CD4-positive, alpha-beta T cell treated with Interleukin-17A for 1 hour (primary cell): ENCODE measurements around the gene UGT1A9.

ENCODE experiments used
- DNase-seq: peaks from one replicate; pipeline ENCODE4 v3.0.0-alpha.2; 2020

The UGT1A9 gene

DNA sequence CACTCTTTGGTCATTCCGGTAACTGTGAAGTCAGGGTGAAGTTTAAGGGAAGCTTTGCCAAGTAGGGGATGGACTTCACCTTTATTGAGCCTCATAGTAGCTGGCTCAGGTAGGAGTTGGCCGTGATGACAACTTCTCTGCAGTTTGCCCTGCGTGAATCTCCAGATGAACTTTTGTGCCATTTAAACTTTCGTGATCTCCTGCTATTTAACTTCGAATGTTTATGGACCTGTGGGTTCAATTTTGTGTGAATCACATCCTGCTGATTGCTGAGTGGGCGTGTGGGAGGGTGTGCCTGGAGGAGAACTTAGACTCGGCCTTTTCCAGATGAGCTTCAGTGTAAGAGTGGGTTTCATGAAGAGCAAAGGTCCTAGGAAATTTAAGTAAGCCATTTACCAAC is 92.6 kb downstream of the UGT1A9 start:
- DNase-seq: no peak

DNA sequence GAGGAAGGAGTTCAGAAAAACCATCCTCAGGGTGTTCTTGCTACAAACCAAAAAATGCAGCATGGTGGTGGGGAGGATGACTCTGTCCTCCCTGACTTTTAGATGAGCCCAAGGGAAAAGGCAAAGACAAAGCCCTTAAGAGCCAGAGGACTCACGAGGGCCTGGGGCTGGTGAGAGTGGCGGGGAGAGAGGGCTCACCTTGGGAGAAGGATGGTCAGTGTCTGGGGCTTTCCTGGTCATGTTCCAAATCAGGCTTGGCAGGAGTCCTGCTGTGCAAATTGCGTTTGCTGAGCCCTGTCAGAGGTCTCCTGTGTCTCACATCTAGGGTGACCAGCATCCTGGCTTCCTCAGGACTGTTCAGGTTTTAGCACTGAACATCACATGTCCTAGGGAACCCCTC is 93.1 kb downstream of the UGT1A9 start:
- no peak for DNase-seq

DNA sequence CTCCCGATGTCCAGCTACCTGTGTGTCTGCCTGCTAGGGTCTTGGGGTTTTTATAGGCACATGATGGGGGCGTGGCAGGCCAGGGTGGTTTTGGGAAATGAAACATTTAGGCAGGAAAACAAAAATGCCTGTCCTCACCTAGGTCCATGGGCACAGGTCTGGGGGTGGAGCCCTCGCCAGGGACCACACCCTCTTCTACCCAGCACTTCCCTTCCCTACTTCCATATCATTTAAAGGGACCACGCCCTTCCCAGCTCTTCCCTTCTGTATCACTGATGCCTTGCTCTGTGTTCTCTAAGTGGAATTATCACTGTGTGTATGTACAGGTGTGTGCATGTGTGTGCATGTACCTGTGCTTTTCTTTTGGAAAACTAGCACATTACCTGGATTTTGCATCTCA is 94.7 kb downstream of the UGT1A9 start:
- no peak for DNase-seq

DNA sequence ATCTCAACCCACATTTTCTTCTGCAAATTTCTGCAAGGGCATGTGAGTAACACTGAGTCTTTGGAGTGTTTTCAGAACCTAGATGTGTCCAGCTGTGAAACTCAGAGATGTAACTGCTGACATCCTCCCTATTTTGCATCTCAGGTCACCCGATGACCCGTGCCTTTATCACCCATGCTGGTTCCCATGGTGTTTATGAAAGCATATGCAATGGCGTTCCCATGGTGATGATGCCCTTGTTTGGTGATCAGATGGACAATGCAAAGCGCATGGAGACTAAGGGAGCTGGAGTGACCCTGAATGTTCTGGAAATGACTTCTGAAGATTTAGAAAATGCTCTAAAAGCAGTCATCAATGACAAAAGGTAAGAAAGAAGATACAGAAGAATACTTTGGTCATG is 96.4 kb downstream of the UGT1A9 start:
- no peak for DNase-seq

DNA sequence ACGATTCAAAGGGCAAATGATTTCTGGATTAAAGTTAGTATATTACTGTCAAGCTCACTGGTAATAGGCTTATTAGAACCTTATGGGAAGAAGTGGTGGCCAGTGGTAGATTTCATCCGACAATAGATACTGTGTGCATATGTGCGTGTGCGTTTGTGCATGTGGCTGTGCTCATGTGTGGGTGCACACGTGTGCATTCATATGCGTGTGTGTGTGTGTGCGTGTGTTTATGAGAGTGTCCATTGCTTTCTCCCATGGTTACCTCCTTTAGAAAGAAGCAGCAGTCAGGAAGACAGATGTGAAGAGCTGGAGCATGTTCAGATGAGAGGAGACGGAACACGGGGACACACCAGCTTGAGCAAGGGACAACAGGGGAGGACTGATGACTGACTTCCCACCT is 97.6 kb downstream of the UGT1A9 start:
- no peak for DNase-seq

DNA sequence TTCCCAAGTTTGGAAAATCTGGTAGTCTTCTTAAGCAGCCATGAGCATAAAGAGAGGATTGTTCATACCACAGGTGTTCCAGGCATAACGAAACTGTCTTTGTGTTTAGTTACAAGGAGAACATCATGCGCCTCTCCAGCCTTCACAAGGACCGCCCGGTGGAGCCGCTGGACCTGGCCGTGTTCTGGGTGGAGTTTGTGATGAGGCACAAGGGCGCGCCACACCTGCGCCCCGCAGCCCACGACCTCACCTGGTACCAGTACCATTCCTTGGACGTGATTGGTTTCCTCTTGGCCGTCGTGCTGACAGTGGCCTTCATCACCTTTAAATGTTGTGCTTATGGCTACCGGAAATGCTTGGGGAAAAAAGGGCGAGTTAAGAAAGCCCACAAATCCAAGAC is 100.5 kb downstream of the UGT1A9 start:
- no peak for DNase-seq

DNA sequence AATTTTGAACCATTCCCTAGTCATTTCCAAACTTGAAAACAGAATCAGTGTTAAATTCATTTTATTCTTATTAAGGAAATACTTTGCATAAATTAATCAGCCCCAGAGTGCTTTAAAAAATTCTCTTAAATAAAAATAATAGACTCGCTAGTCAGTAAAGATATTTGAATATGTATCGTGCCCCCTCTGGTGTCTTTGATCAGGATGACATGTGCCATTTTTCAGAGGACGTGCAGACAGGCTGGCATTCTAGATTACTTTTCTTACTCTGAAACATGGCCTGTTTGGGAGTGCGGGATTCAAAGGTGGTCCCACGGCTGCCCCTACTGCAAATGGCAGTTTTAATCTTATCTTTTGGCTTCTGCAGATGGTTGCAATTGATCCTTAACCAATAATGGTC is 100.9 kb downstream of the UGT1A9 start:
- no peak for DNase-seq

DNA sequence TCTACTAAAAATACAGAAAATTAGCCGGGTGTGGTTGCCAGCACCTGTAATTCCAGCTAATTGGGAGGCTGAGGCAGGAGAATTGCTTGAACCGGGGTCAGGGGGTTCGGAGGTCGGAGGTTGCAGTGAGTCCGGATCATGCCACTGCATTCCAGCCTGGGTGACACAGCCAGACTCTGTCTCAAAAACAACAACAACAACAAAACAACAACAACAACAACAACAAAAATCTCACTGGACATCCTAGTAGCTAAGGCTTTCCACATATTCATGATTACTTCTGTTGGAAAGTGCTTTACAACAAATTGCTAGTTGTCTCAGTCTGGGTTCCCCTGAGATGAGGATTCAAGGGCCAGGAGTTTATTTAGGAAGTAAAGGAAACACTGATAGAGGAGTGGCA is 102.2 kb downstream of the UGT1A9 start:
- no peak for DNase-seq

DNA sequence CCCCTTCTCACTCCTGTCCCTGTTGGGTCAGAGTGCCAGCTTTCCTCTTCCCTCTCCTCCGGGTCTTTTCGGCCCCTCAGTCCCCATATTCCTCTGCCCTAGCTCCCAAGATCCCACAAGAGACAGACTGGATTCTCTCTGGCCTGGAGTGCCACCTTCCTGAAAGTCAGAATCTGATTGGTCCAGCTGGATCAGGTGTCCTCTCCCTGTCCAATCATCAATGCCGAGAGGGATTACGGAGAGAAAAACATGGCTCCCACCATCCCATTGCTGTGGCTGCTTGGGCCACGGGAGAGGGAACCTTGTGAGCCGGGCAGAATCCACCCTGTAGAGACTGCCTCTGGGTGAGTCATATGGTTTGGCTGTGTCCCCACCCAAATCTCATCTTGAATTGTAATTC is 103.7 kb downstream of the UGT1A9 start:
- no peak for DNase-seq

DNA sequence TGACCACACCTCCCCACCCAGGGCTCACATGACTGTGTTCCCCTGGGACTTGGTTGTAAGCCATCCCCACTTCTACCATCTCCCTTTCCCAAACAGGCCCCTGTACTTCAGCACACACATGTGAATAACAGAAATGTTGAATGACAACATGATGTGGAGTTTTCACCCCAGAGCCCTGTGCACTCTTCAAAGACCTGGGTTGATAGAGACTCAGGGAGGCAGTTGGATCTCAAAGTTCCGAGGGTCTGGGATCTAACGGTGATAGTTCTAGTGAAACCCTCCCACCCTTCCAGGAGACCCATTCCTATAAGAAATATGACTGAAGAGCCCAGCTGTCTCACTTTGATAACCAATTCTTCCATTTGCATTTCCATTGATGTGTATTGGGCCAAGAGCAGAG is 106.3 kb downstream of the UGT1A9 start, which contains the start of gene MROH2A:
Gene MROH2A (plus strand): TSS at position 301 of the 400 bp plus-strand sequence. CDS start 1,029 bp downstream, outside the sequence.
- DNase-seq: no peak

DNA sequence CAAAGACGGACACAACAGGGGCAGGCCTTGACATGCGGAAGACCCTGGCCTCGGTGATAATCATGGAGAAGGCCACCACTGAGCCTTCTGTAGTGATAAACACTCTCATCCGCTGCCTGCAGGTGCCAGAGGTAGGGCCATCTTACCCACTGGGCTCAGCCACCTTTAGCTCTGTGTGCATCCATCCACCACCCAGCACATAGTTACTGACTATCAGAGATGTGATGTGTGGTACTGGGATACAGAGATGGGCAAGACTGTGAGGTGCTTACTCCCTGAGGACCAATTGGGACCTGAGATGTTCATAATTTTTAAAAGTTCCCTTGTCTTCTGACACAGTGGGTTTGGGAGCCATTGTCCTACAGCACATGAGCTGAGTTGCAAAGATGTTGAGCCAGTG is 108.0 kb downstream of the UGT1A9 start:
- DNase-seq: no peak

DNA sequence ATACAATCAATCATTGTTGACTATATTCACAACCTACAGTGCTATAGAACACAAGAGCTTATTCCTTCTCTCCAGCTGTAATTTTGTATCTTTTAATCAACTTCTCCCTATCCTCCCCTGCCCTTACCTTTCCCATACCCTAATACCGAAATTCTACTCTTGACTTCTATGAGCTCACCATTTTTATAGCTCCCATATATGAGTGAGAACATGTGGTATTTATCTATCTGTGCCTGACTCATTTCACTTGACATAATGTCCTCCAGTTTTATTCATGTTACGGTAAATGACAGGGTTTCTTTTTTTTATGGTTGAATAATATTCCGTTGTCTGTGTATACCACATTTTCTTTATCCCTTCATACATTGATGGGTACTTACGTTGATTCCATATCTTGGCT is 109.1 kb downstream of the UGT1A9 start:
- DNase-seq: no peak

DNA sequence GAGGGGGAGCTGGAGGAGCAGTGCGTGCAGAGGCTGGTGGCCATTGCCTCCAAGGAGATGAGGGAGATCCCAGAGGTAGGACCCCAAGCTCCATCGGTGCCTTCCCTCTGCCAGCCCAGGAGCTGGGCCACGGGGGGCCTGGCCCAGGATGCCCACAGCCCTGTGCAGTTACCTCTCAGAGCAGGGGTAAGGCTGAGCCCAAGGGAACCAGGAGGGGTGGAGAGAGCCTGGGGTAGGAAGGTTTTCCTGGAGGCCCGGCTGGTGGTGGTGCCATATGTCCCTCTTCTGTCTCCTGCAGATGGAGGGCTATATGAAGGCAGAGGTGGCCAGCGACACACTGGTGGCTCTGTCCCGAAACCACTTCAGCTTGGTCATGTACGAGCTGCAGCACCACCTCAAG is 117.9 kb downstream of the UGT1A9 start:
- no peak for DNase-seq

DNA sequence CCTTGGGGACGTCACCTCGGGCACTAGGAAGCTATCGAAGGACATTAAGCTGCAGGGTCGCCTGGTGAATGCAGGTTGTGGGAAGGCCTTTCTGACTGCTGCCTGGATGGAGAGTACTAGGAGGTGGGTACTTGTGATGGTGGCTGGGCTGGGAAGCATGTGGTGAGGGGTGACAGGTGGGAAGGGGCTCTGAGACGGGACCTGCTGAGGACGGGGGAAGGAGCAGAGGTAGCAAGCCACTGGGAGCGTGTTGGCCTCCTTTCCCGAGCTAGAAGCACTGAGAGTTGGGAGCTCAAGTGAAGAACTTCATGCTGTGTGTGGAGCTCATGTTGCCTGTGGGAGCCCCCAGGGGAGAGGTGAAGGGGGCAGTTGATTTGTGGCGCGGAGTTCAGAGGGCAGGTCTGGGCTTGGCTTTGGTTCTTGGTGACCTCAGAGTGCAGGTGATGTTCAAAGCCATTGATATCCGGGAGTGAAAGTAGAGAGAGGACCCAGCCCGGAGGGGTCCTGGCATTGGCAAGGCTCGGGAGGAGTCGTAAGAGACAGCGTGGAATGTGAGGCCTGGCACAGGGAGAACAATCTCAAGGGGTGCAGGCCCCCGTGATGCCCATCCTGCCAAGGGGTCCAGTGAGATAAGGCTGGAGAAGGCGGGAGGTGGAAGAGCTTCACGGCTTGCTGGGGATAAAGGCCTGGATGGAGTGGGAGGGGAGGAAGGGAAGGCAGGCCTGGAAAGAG is 119.6 kb downstream of the UGT1A9 start:
- no peak for DNase-seq

DNA sequence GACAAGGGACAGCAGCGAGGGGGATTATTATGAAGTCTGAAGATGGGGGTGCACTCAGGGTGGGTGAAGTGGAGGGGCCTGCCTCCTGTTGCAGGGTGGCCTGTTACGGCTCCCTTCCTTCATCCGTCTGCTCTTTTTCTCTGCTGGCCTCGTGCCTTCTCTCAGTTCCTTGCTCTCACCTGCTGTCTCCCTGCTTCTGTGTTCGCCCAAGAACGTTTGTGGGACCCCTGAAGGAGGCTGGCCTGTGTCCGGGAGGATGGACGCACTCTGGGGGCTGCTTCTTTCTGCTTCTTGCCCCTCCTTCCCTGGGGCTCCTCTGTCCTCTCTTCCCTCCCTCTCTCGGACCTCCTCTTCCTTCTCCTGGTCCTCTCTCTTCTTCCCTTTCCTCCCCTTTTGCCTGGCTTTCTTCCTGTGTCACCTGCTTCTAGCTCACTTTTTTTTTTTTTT is 120.2 kb downstream of the UGT1A9 start:
- DNase-seq: no peak

DNA sequence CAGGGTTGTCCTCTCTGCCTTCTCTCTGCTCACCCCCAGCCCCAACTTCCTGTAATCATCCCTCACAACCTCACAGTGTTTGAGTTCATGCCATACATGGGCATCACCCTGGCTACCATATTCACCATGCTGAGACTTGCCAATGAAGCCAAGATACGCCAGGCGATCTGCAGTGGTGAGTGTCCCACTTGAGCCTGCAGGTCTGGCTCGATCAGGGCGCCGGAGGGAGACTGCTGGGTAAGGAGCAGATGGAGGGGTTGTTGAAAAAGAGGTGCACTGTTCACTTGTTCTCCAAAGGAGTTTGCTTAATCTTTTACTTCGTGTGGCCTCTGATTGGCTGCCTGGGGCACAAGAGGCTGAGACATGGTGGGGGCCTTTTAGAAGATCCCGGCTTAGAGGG is 121.0 kb downstream of the UGT1A9 start:
- no peak for DNase-seq

DNA sequence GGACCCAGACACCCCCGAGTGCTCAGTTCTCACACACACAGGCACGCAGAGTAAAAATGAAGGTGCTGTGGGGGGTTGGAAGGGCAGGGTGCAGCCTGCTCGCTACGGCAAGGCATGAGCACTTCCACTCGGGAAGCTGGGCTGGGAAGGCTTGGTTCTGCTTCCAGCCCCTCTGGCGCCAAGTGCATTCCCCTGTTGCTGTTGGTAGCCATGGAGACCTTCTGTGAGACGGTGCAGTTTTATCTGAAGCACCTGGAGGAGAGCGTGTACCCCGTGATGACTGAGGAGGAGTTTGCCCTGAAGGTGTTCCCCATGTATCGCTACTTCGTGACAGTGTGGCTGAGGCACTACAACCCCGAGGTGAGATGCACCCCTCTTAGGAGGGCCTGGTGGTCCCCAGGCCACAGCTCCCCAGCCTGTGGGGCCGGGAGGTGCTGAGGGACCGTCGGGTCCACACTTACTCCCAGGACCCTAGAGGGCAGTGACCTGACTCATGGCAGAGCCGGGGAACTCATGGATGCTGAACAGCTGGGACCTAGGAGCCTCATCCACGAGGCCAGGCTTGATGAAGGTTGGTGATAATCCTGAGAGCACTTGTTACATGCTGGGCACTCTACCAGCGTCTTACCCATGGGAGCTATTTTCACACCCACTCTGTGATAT is 121.9 kb downstream of the UGT1A9 start:
- no peak for DNase-seq

DNA sequence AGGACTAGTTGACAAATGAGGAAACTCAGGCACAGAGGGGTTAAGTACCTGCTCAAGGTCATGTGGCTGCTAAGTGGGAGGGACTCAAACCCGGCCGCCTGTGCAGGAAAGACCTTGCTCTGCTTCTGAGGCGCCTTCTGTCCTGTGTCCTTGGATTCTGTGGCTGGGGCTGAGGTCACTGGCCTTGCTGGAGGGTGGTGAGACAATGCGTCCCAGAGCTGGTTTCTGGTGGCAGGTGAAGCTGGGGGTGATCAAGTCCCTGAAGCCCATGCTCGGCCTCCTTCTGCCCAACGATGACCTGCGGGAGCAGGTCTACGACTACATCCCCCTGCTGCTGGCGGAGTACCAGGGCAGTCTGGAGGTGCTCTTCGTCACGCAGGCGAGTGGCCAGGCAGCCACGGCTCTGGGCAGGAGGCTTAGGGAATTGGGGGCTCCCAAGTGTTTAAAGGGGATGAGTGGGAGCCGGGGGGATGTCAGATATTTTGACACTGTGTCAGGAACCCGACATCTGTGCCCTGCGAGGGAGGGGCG is 122.5 kb downstream of the UGT1A9 start:
- DNase-seq: no peak

DNA sequence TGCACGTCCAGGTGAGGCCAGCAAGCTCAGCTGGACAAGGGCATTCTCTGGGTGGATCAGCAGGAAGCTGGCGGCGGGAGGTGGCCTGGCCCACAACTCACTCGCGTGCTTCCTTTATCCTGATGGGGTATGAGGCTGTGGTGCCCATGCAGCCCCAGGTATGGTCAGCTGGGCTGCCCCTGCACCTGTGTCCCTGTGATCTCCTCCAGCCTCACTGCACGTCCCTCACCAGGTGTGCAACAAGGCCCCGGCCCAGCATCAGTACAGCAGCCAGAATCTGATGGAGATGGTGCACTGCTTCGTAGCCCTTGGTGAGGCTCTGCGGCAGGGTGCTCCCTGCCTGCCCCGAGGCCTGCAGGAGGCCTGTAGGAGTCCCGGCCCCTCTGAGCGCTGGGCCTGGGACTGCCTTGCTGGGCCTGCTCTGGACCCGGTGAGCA is 124.1 kb downstream of the UGT1A9 start:
- DNase-seq: no peak

DNA sequence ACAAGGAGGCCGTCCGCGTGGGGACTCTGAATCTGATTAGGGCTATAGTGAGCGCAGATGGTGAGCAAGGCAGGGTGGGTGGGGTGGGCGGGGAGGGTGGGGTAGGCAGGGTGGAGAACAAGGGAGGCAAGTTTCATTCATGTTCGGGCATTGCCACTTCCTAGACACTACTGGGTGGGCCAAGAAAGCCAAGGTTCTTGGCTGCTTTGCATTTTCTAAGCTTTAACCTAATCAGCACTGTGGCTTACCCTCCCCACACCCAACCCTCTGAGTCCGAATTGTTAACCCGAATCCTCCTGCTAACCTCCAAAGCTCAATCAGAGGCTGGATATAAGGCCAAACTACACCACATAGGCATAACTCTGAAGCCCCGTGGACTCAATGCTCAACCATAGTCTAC is 124.6 kb downstream of the UGT1A9 start:
- no peak for DNase-seq

DNA sequence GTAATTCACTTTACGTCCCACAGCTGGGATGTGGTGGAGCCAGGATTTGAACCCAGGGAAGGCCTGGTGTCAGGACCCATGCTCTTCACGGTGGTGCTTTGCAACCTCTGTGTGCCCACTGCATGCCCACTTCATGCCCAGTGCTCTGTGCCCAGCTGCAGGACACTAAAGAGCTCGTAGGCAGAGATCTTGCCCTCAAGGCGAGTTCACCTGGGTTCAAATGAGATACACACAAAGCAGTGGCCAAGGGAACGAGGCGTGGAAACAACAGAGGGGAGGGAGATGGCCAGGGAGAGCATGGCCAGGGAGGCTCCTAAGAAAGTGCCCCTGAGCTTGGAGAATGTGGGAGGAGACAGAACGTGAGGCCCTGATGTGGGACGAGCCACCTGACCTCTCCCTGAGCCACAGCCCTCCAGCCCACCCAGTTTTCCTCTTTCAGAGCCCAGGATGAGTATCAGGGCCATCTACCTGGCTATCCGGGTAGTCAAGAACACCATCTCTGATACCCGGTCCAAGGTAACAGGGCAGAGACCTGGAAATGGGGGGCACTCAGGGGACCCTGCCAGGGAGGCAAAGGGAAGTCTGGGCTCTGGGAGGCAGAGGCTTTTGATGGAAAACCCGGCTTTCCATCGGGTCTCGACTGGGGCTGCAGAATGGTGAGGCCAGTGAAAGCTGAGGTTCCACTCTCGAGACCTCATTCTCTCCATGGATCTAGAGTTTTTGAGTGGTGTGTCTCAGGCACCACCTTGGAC is 126.8 kb downstream of the UGT1A9 start:
- no peak for DNase-seq

DNA sequence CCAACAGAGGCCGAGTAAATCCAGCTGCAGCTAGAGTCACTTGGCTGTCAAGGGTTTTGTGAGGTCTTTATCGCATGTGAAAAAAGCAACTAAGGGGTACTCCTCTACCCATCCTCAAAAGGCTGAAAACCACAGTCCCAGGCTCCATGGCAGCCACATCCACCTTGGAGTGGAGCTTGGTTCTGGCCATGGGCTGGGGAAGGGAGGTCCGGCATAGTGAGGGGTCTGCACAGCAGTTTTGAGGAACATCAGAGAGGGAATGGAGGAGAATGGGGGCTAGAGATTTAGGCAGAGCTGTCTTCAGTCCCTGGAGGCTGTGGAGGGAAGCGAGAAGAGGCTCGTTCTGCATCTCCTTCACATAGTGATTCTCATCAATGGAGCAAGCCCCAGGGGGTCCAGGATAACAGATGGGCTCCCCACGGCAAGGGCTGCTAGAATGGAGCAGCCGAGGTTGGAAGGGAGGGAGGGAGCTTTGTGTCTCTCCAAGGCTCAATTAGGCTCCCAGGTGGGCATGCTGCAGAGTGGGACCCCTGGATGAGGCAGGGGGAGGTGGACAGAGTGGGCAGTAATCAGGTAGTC is 127.5 kb downstream of the UGT1A9 start:
- no peak for DNase-seq

DNA sequence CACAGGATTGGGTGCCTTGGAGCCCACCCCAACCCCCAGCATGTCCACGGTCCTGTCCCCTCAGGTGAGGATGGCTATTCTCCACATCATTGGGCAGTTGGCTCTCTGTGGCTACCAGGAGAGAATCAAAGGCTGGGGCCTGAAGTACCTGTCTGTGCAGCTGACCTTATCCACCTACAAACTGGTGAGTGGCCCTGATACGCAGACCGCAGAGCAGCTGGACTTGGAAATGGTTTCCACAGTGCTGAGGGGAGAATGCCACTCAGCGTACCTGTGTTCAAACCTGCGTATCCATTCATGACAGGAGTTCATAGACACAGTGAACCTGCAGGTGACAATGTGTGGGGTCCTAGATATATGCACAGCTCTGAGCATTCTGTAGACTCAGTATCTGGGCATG is 128.0 kb downstream of the UGT1A9 start:
- DNase-seq: no peak
